ENCODE data around the gene TIAM2. TPM values are rescaled to one million over a fixed set of nuclear protein-coding genes. Genes with fewer than 3 reads are reported as not detected.

Gene TIAM2
- total and polyA plus RNA-seq, 9 of the 15 experiments (the other 6 are each of a cell fraction or from before 2014, with no cell fraction given), result 0.73 to 6.5 (median 4.3) TPM

- POLR2A ChIA-PET, result interaction anchor here (0.8 to 2.9 kb wide), 3 partner anchors 10 to 1062 kb away, joined by 3 to 20 read pairs (median 4); no protein-coding TSS in a partner anchor
- no TSS peak for BruUV-seq (replicated peaks)
- CTCF ChIA-PET (ENCODE audit: low intra/inter-chr PET ratio), result no interaction called here
- 90% methylated on average over 10 of the region's 10 CpGs for WGBS (ENCODE audit: insufficient coverage, low coverage, missing lambda C conversion rate)
- intact Hi-C loops (cut with micrococcal nuclease) (no loop called here), in situ Hi-C loops (cut with MboI) (no loop called here)
- no peak overlapping the region for H3K4me3 ChIP-seq
- H4K20me1 ChIP-seq (replicated peaks; ENCODE audit: control insufficient read depth, insufficient read depth, low read length), result no peaks in the 10 kb centered on the region
- H3K4me2 ChIP-seq (ENCODE audit: insufficient read depth, low read length), result no peak overlapping the region
- peaks cover 55% of the 10 kb centered on the region; the same call in 2 of the 3 replicates for H3K36me3 ChIP-seq (ENCODE audit: control insufficient read depth, insufficient read depth, low read length)
- no peak overlapping the region for H3K9ac ChIP-seq (ENCODE audit: insufficient read depth in 1 of 2, low read depth in 2 of 2, low read length in 2 of 2)
- H3K79me2 ChIP-seq (ENCODE audit: control insufficient read depth, insufficient read depth, low read length), result no peaks in the 10 kb centered on the region
- H3K4me1 ChIP-seq (replicated peaks in 1 of 2; ENCODE audit: control insufficient read depth in 2 of 2, insufficient read depth in 2 of 2, low read length in 2 of 2), result peaks cover 0 to 3% of the 10 kb centered on the region in 2 experiments; a peak in 1 of 5 replicates
- no peaks in the 10 kb centered on the region for H3K9me1 ChIP-seq (ENCODE audit: control insufficient read depth, insufficient read depth, low read length)
- no peak overlapping the region for H2AFZ ChIP-seq (ENCODE audit: low read depth, low read length)
- ATAC-seq (no peak), FAIRE-seq (no peak), DNase-seq (ENCODE audit: extremely low read depth in 1 of 4, low spot score in 3 of 4) (no peak)
- TF ChIP-seq MCM2 (IDR thresholded peaks at IDR 0.05; ENCODE audit: low read depth) (no peak), HDAC8 (tag; IDR thresholded peaks at IDR 0.05) (no peak), ZNF121 (CRISPR knock-in tag; conservative IDR thresholded peaks at IDR 0.05) (no peak), NFXL1 (CRISPR knock-in tag; IDR thresholded peaks at IDR 0.05) (no peak), HNRNPUL1 (IDR thresholded peaks at IDR 0.05; ENCODE audit: low read length) (no peak), POLR2H (tag; IDR thresholded peaks at IDR 0.05; ENCODE audit: low read depth) (no peak), SMARCE1 (IDR thresholded peaks at IDR 0.05) (no peak), ZNF175 (CRISPR knock-in tag; IDR thresholded peaks at IDR 0.05; ENCODE audit: low read depth) (no peak), RFX5 (IDR thresholded peaks at IDR 0.05; ENCODE audit: low read depth, low read length) (no peak), PKNOX1 (IDR thresholded peaks at IDR 0.05) (no peak), ZNF311 (CRISPR knock-in tag; IDR thresholded peaks at IDR 0.05) (no peak), SAP30 (IDR thresholded peaks at IDR 0.05; ENCODE audit: borderline replicate concordance, insufficient read depth, low read depth, low read length, poor library complexity, severe bottlenecking) (no peak), RUNX1 (IDR thresholded peaks at IDR 0.05; ENCODE audit: low read depth) (no peak), PCBP1 (IDR thresholded peaks at IDR 0.05; ENCODE audit: low read depth, low read length, poor library complexity, severe bottlenecking) (no peak), STAG1 (CRISPR knock-in tag; IDR thresholded peaks at IDR 0.05; ENCODE audit: borderline replicate concordance) (no peak), ARHGAP35 (IDR thresholded peaks at IDR 0.05; ENCODE audit: partially characterized antibody) (no peak)
- TF ChIP-seq, protein P1, sequence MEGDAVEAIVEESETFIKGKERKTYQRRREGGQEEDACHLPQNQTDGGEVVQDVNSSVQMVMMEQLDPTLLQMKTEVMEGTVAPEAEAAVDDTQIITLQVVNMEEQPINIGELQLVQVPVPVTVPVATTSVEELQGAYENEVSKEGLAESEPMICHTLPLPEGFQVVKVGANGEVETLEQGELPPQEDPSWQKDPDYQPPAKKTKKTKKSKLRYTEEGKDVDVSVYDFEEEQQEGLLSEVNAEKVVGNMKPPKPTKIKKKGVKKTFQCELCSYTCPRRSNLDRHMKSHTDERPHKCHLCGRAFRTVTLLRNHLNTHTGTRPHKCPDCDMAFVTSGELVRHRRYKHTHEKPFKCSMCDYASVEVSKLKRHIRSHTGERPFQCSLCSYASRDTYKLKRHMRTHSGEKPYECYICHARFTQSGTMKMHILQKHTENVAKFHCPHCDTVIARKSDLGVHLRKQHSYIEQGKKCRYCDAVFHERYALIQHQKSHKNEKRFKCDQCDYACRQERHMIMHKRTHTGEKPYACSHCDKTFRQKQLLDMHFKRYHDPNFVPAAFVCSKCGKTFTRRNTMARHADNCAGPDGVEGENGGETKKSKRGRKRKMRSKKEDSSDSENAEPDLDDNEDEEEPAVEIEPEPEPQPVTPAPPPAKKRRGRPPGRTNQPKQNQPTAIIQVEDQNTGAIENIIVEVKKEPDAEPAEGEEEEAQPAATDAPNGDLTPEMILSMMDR (IDR thresholded peaks at IDR 0.05 in 2 of 3, conservative IDR thresholded peaks at IDR 0.05 in 1 of 3; ENCODE audit: insufficient read depth in 2 of 3, low read depth in 1 of 3, low read length in 3 of 3), result no peak
- no peaks in the 10 kb centered on the region for H3K27me3 ChIP-seq (ENCODE audit: control insufficient read depth in 2 of 2, insufficient read depth in 2 of 2, low read length in 2 of 2)
- H3K27ac ChIP-seq (ENCODE audit: extremely low read depth, low read depth, low read length), result no peak overlapping the region
- H3K9me3 ChIP-seq (replicated peaks; ENCODE audit: control insufficient read depth, insufficient read depth, low read depth, low read length), result no peaks in the 10 kb centered on the region
Observed at GRCh38 chr6:155250701-155251381, 255.7 kb downstream of the TIAM2 start.

All from K562 (cell line).